Measurements from ENCODE around the gene CTSA.
"Not testable (repeated sequence)": the region's sequence is repeated elsewhere in the genome, so short reads cannot be mapped to it uniquely, and the experiment has no call there.

Gene CTSA

GRCh38 chr20:45917790-45918141 lies 26.6 kb downstream of the CTSA start:
- no peak for DNase-seq (ENCODE audit: low spot score)

GRCh38 chr20:45918182-45918737 lies 27.1 kb downstream of the CTSA start:
- no peak for DNase-seq (ENCODE audit: low spot score)

GRCh38 chr20:45918779-45919537 lies 27.8 kb downstream of the CTSA start:
- no peak for DNase-seq (ENCODE audit: low spot score)

- DNase-seq (ENCODE audit: low spot score) = no peak
These were observed 28.6 kb downstream of the CTSA start for GRCh38 chr20:45919542-45920399.

GRCh38 chr20:45920462-45921336 lies 29.6 kb downstream of the CTSA start:
- DNase-seq (ENCODE audit: low spot score) = no peak

- DNase-seq (ENCODE audit: low spot score) = no peak
These were observed 30.4 kb downstream of the CTSA start for GRCh38 chr20:45921337-45922189.

GRCh38 chr20:45924391-45925261 lies 33.5 kb downstream of the CTSA start:
- DNase-seq (ENCODE audit: low spot score) = no peak

- no peak for DNase-seq (ENCODE audit: low spot score)
These were observed 34.8 kb downstream of the CTSA start for GRCh38 chr20:45925821-45926506.

GRCh38 chr20:45926731-45927070 lies 35.6 kb downstream of the CTSA start:
- DNase-seq (ENCODE audit: low spot score) = no peak

GRCh38 chr20:45927071-45927878 lies 36.1 kb downstream of the CTSA start:
- no peak for DNase-seq (ENCODE audit: low spot score)

- not testable (repeated sequence) for DNase-seq (ENCODE audit: low spot score)
These were observed 40.5 kb downstream of the CTSA start for GRCh38 chr20:45931680-45932079.

- DNase-seq (ENCODE audit: low spot score) = peak; percentile 94
These were observed 42.3 kb downstream of the CTSA start for GRCh38 chr20:45933266-45934045.

GRCh38 chr20:45934046-45934585 lies 43.0 kb downstream of the CTSA start:
- peak; percentile 92 for DNase-seq (ENCODE audit: low spot score)

GRCh38 chr20:45934586-45935415 lies 43.7 kb downstream of the CTSA start, which contains the start of gene PCIF1:
Gene PCIF1, plus strand, starts transcription at chr20:45934683. Its CDS starts 4,317 bp downstream, at chr20:45939000.
- peak; percentile 99 for DNase-seq (ENCODE audit: low spot score)

GRCh38 chr20:45935416-45936046 lies 44.4 kb downstream of the CTSA start:
- no peak for DNase-seq (ENCODE audit: low spot score)

GRCh38 chr20:45937765-45938164 lies 46.6 kb downstream of the CTSA start:
- no peak for DNase-seq (ENCODE audit: low spot score)

All from SK-N-DZ (cell line).